ENCODE data around the gene MS4A4A. TPM values are rescaled to one million over a fixed set of nuclear protein-coding genes. Genes with fewer than 3 reads are reported as not detected.
"Not testable (repeated sequence)": the region's sequence is repeated elsewhere in the genome, so short reads cannot be mapped to it uniquely, and the experiment has no call there.

Gene MS4A4A
- total RNA-seq, 4 donors from 2014 or later, result 12.3 to 64.6 (median 19.3) TPM

GRCh38 chr11:60301178-60301577, 20.7 kb downstream of the MS4A4A start:
- Histone ChIP-seq H3K9me3 (no peaks in the 10 kb centered on the region), H3K4me3 (no peak overlapping the region), H3K27me3 (no peaks in the 10 kb centered on the region), H3K36me3 (no peaks in the 10 kb centered on the region), H3K4me1 (no peaks in the 10 kb centered on the region), H3K27ac (replicated peaks in 1 of 4) (no peak overlapping the region)
- 86% methylated on average over 3 of the region's 3 CpGs for WGBS
- TF ChIP-seq CTCF (IDR thresholded peaks at IDR 0.05), result no peak
- no peak for TF ChIP-seq EP300 (IDR thresholded peaks at IDR 0.05)
- no peak for TF ChIP-seq POLR2A (IDR thresholded peaks at IDR 0.05; ENCODE audit: low read depth)
- TF ChIP-seq POLR2AphosphoS5 (IDR thresholded peaks at IDR 0.05), result no peak
- intact Hi-C loops (cut with DNase I), result no loop called here
- no peak for DNase-seq (ENCODE audit: extremely low spot score)

- H3K27me3 ChIP-seq; H3K4me1 ChIP-seq; DNase-seq (ENCODE audit: extremely low spot score); H3K9me3 ChIP-seq; H3K36me3 ChIP-seq; H3K27ac ChIP-seq (replicated peaks in 1 of 4); intact Hi-C loops (cut with DNase I); H3K4me3 ChIP-seq: not testable (repeated sequence)
- WGBS, result 92% methylated on average over 6 of the region's 6 CpGs
These were observed 21.4 kb downstream of the MS4A4A start for GRCh38 chr11:60301884-60302283.

GRCh38 chr11:60303661-60304060, 23.2 kb downstream of the MS4A4A start:
- Histone ChIP-seq H3K4me3 (no peak overlapping the region), H3K27ac (replicated peaks in 1 of 4) (no peak overlapping the region), H3K9me3 (no peaks in the 10 kb centered on the region), H3K27me3 (no peaks in the 10 kb centered on the region), H3K4me1 (no peaks in the 10 kb centered on the region), H3K36me3 (no peaks in the 10 kb centered on the region)
- DNase-seq (ENCODE audit: extremely low spot score), result no peak
- TF ChIP-seq POLR2AphosphoS5 (IDR thresholded peaks at IDR 0.05) (no peak), POLR2A (IDR thresholded peaks at IDR 0.05; ENCODE audit: low read depth) (no peak), CTCF (IDR thresholded peaks at IDR 0.05) (no peak), EP300 (IDR thresholded peaks at IDR 0.05) (no peak)
- intact Hi-C loops (cut with DNase I), result no loop called here
- 88% methylated on average over 5 of the region's 5 CpGs for WGBS

- TF ChIP-seq POLR2A (IDR thresholded peaks at IDR 0.05; ENCODE audit: low read depth), result no peak
- no peak for TF ChIP-seq CTCF (IDR thresholded peaks at IDR 0.05)
- TF ChIP-seq POLR2AphosphoS5 (IDR thresholded peaks at IDR 0.05), result no peak
- TF ChIP-seq EP300 (IDR thresholded peaks at IDR 0.05), result no peak
- Histone ChIP-seq H3K9me3 (no peaks in the 10 kb centered on the region), H3K36me3 (no peaks in the 10 kb centered on the region), H3K4me1 (no peaks in the 10 kb centered on the region), H3K27ac (replicated peaks in 1 of 4) (no peak overlapping the region), H3K4me3 (no peak overlapping the region), H3K27me3 (no peaks in the 10 kb centered on the region)
- intact Hi-C loops (cut with DNase I), result no loop called here
- 74% methylated on average over 3 of the region's 3 CpGs for WGBS
- DNase-seq (ENCODE audit: extremely low spot score), result no peak
These were observed 25.6 kb downstream of the MS4A4A start for GRCh38 chr11:60305906-60306619.

- no peak for TF ChIP-seq POLR2AphosphoS5 (IDR thresholded peaks at IDR 0.05)
- TF ChIP-seq POLR2A (IDR thresholded peaks at IDR 0.05; ENCODE audit: low read depth), result no peak
- no peak for TF ChIP-seq CTCF (IDR thresholded peaks at IDR 0.05)
- TF ChIP-seq EP300 (IDR thresholded peaks at IDR 0.05), result no peak
- Histone ChIP-seq H3K27me3 (no peaks in the 10 kb centered on the region), H3K4me1 (no peaks in the 10 kb centered on the region), H3K27ac (replicated peaks in 1 of 4) (no peak overlapping the region), H3K36me3 (no peaks in the 10 kb centered on the region), H3K4me3 (no peak overlapping the region), H3K9me3 (no peaks in the 10 kb centered on the region)
- DNase-seq (ENCODE audit: extremely low spot score), result no peak
- 82% methylated on average over 3 of the region's 3 CpGs for WGBS
- intact Hi-C loops (cut with DNase I), result no loop called here
These were observed 27.2 kb downstream of the MS4A4A start for GRCh38 chr11:60307507-60308195.

All from esophagus muscularis mucosa (tissue), 4 donors.